Right lung (tissue), 5 donors: ENCODE measurements around the gene RTP2. TPM values are rescaled to one million over a fixed set of nuclear protein-coding genes. Genes with fewer than 3 reads are reported as not detected.
"Not testable (repeated sequence)": the region's sequence is repeated elsewhere in the genome, so short reads cannot be mapped to it uniquely, and the experiment has no call there.

Experiments
- DNase-seq, 2 donors: peaks; one replicate each; pipeline ENCODE4 v3.0.0-alpha.2; 2013
- polyA plus RNA-seq, 5 donors: library from polyadenylated mRNA; unstranded; fragments of 120-200 nt; gene quantifications; one replicate each; pipeline versions ENCODE4 v1.2.1 to v1.2.3, GENCODE V29; 2013; ENCODE audit warnings: inconsistent platforms in 1 of 5, low replicate concordance in 1 of 5; ENCODE audit not compliant: insufficient read length in 5 of 5, insufficient read depth in 1 of 5

RTP2 gene
- polyA plus RNA-seq, 5 donors: not detected

- DNase-seq: peak in 1 of 2 donors; percentile 60
These were observed 12.1 kb upstream of the RTP2 start for GRCh38 chr3:187714404-187714979.

GRCh38 chr3:187713504-187713903 is 11.1 kb upstream of the RTP2 start:
- no peak for DNase-seq

- DNase-seq: no peak
These were observed 6.8 kb upstream of the RTP2 start for GRCh38 chr3:187709155-187709554.

- DNase-seq: no peak
These were observed 6.3 kb upstream of the RTP2 start for GRCh38 chr3:187708696-187709095.

GRCh38 chr3:187706971-187707370 is 4.6 kb upstream of the RTP2 start:
- DNase-seq: no peak

GRCh38 chr3:187705164-187705563 is 2.8 kb upstream of the RTP2 start:
- DNase-seq: no peak

- DNase-seq: no peak
These were observed 2.1 kb downstream of the RTP2 start for GRCh38 chr3:187700249-187700648.

- no peak for DNase-seq
These were observed 3.6 kb downstream of the RTP2 start for GRCh38 chr3:187698499-187699399.

- DNase-seq: no peak
These were observed 6.3 kb downstream of the RTP2 start for GRCh38 chr3:187696021-187696420.

- no peak for DNase-seq
These were observed 6.9 kb downstream of the RTP2 start for GRCh38 chr3:187695449-187695848.

- no peak for DNase-seq
These were observed 7.6 kb downstream of the RTP2 start for GRCh38 chr3:187694801-187695200.

GRCh38 chr3:187693431-187693830 is 8.9 kb downstream of the RTP2 start:
- DNase-seq: no peak

- no peak for DNase-seq
These were observed 12.4 kb downstream of the RTP2 start for GRCh38 chr3:187689984-187690383.

GRCh38 chr3:187686621-187687273 is 15.6 kb downstream of the RTP2 start:
- DNase-seq: no peak

GRCh38 chr3:187685948-187686347 is 16.4 kb downstream of the RTP2 start:
- DNase-seq: no peak

- DNase-seq: no peak
These were observed 17.5 kb downstream of the RTP2 start for GRCh38 chr3:187684880-187685279.

GRCh38 chr3:187684444-187684843 is 17.9 kb downstream of the RTP2 start:
- no peak for DNase-seq

- not testable (repeated sequence) for DNase-seq
These were observed 20.6 kb downstream of the RTP2 start for GRCh38 chr3:187681756-187682155.

GRCh38 chr3:187679638-187680396 is 22.5 kb downstream of the RTP2 start:
- DNase-seq: peak; percentile 33 to 45

- DNase-seq: no peak
These were observed 23.6 kb downstream of the RTP2 start for GRCh38 chr3:187678726-187679268.

GRCh38 chr3:187677604-187678003 is 24.8 kb downstream of the RTP2 start:
- DNase-seq: no peak

- no peak for DNase-seq
These were observed 29.3 kb downstream of the RTP2 start for GRCh38 chr3:187673012-187673411.
